HepG2 (cell line): ENCODE results near the gene GPLD1. TPM values are rescaled to one million over a fixed set of nuclear protein-coding genes. Genes with fewer than 3 reads are reported as not detected.

ENCODE experiments used
- ATAC-seq: fragments of 200-7000 bp; cut with Tn5 transposase; 3 replicates; pipeline ENCODE4 v1.9.1; 2020; ENCODE audit warnings: mild to moderate bottlenecking, moderate library complexity
- BruUV-seq: library from RNA; stranded (reverse); fragments of 400-500 nt; replicated peaks from 2 replicates; lab custom pipeline; 2021; lab: Mats Ljungman, UMichigan
- CTCF ChIA-PET: fragments of 300-600 bp; formaldehyde crosslinking; extraction: SDS; loops from one replicate; lab custom pipeline; 2021; ENCODE audit warnings: low total read pairs, inconsistent platforms, low intra/inter-chr PET ratio; lab: Yijun Ruan, JAX
- POLR2A ChIA-PET: fragments of 350-600 bp; sonication (Branson Sonifier 250); formaldehyde crosslinking; loops from one replicate; lab custom pipeline; 2020; ENCODE audit warnings: antibody characterized with exemption, inconsistent platforms; lab: Yijun Ruan, JAX
- DNase-seq: peaks from one replicate; pipeline ENCODE4 v3.0.0-alpha.2; 2015; ENCODE audit warnings: low spot score
- FAIRE-seq: peaks from 3 replicates; lab custom pipeline; 2011; peaks lifted over from hg19 to GRCh38; lab: Jason Lieb, UNC
- H2AFZ ChIP-seq: one replicate; pipeline ENCODE4 v1.6.1; 2011; ENCODE audit warnings: low read length, inconsistent platforms
- H3K27ac ChIP-seq: fragments of 300-600 bp; 3 replicates; pipeline ENCODE4 v1.8.0; 2011; ENCODE audit warnings: mixed run types, mild to moderate bottlenecking, mixed read lengths, low read length, inconsistent platforms; ENCODE audit not compliant: insufficient read depth; ENCODE audit errors: extremely low read length
- H3K27me3 ChIP-seq, 2 experiments: fragments of 200-600 bp in 1 of 2; 2 replicates in 1 of 2; 3 replicates in 1 of 2; pipeline versions ENCODE4 v1.6.0 to v1.8.0; 2011; ENCODE audit warnings: low read length in 2 of 2, mild to moderate bottlenecking in 2 of 2, moderate library complexity in 2 of 2, inconsistent platforms in 1 of 2; ENCODE audit not compliant: insufficient read depth in 2 of 2, control insufficient read depth in 1 of 2
- H3K36me3 ChIP-seq, 2 experiments: fragments of 200-600 bp in 1 of 2; replicated peaks in 1 of 2; 2 replicates in 1 of 2; 3 replicates in 1 of 2; pipeline versions ENCODE4 v1.5.1 to v1.8.0; 2011; ENCODE audit warnings: low read length in 2 of 2, inconsistent platforms in 1 of 2; ENCODE audit not compliant: insufficient read depth in 2 of 2, control insufficient read depth in 1 of 2
- H3K4me1 ChIP-seq: 2 replicates; pipeline ENCODE4 v1.5.1; 2012; ENCODE audit warnings: low read length, inconsistent platforms; ENCODE audit not compliant: insufficient read depth
- H3K4me2 ChIP-seq: 2 replicates; pipeline ENCODE4 v1.6.0; 2011; ENCODE audit warnings: low read depth, low read length, inconsistent platforms
- H3K4me3 ChIP-seq, 3 experiments: fragments of 200-600 bp in 1 of 3; sonication (generic), shearing (Covaris generic) in 1 of 3; replicated peaks in 1 of 3; 2 replicates each; pipeline ENCODE4 v1.5.1; 2011 to 2016; ENCODE audit warnings: low read length in 3 of 3, inconsistent platforms in 2 of 3, low read depth in 2 of 3, mild to moderate bottlenecking in 2 of 3, control low read depth in 1 of 3, mixed read lengths in 1 of 3; ENCODE audit not compliant: insufficient read depth in 1 of 3
- H3K79me2 ChIP-seq: one replicate; pipeline ENCODE4 v1.6.1; 2011; ENCODE audit warnings: low read length, inconsistent platforms; ENCODE audit not compliant: insufficient read depth
- H3K9ac ChIP-seq: 2 replicates; pipeline ENCODE4 v1.6.0; 2011; ENCODE audit warnings: mild to moderate bottlenecking, low read depth, low read length, inconsistent platforms; ENCODE audit not compliant: insufficient read depth
- H3K9me3 ChIP-seq: 2 replicates; pipeline ENCODE4 v1.5.1; 2012; ENCODE audit warnings: mild to moderate bottlenecking, low read length
- H4K20me1 ChIP-seq: 2 replicates; pipeline ENCODE4 v1.6.0; 2011; ENCODE audit warnings: inconsistent platforms, mild to moderate bottlenecking, low read length, moderate library complexity; ENCODE audit not compliant: insufficient read depth
- DNMT3B ChIP-seq: conservative IDR thresholded peaks from 2 replicates; pipeline ENCODE4 v1.6.1; 2016; ENCODE audit warnings: missing biosample characterization, control low read depth
- FOSL2 ChIP-seq: sonication (generic); formaldehyde crosslinking; IDR thresholded peaks from 2 replicates; pipeline ENCODE4 v1.4.0; 2020; ENCODE audit warnings: missing genetic modification reagents
- HMGXB3 ChIP-seq: sonication (generic); formaldehyde crosslinking; IDR thresholded peaks from 2 replicates; pipeline ENCODE4 v1.4.0; 2020; ENCODE audit warnings: missing genetic modification reagents, borderline replicate concordance
- HNRNPK ChIP-seq: fragments of 200-400 bp; formaldehyde crosslinking; IDR thresholded peaks from 2 replicates; pipeline ENCODE4 v1.6.1; 2018; ENCODE audit warnings: low read length, low read depth, moderate library complexity, mild to moderate bottlenecking; ENCODE audit not compliant: poor library complexity, severe bottlenecking
- RFX1 ChIP-seq: fragments of 450-650 bp; IDR thresholded peaks from 2 replicates; pipeline ENCODE4 v1.6.1; 2017
- TCF12 ChIP-seq, 2 experiments: fragments of 450-650 bp in 1 of 2; sonication (generic) in 1 of 2; formaldehyde crosslinking in 1 of 2; IDR thresholded peaks; 2 replicates each; pipeline versions ENCODE4 v1.6.1 to v1.8.0; 2017 to 2022; ENCODE audit warnings: antibody characterized with exemption in 1 of 2, mild to moderate bottlenecking in 1 of 2, missing genetic modification reagents in 1 of 2, moderate library complexity in 1 of 2
- ZFP36L2 ChIP-seq: sonication (generic); formaldehyde crosslinking; IDR thresholded peaks from 2 replicates; pipeline ENCODE4 v1.4.0; 2020; ENCODE audit warnings: missing genetic modification reagents
- ZNF570 ChIP-seq: sonication (generic); formaldehyde crosslinking; IDR thresholded peaks from 2 replicates; pipeline ENCODE4 v1.4.0; 2020; ENCODE audit warnings: mild to moderate bottlenecking, missing genetic modification reagents, borderline replicate concordance
- WGBS: methylation state at CpG from one replicate; pipeline ENCODE4 v1.1.6; 2017; ENCODE audit warnings: low lambda C conversion rate; 5-methylcytosine and 5-hydroxymethylcytosine counted together
- in situ Hi-C: cut with HindIII; loops from 2 replicates; pipeline ENCODE4 v1.10.0; 2017; ENCODE audit warnings: low pct_unique_long_range_greater_than_20kb; ENCODE audit not compliant: extremely low pct_ligation_motif_present
- intact Hi-C: fragments of 100-400 bp; cut with micrococcal nuclease; formaldehyde crosslinking; loops from one replicate; pipeline ENCODE4 v1.10.0; 2022; ENCODE audit not compliant: unreplicated experiment
- polyA plus RNA-seq, 8 experiments: library from polyadenylated mRNA; depleted of rRNA in 3 of 8; stranded (reverse) in 7 of 8; unstranded in 1 of 8; fragments of >200 nt; fragmentation: Illumina TruSeq in 4 of 8; extraction: Trizol in 4 of 8; gene quantifications; 2 replicates each; pipeline versions ENCODE4 v1.2.1 to v1.2.3, GENCODE V29; 2011 to 2016; ENCODE audit warnings: low read depth in 4 of 8, missing spikeins in 1 of 8, mixed read lengths in 1 of 8; ENCODE audit not compliant: insufficient read depth in 1 of 8
- total RNA-seq, 5 experiments: library from RNA; depleted of rRNA; stranded (reverse); fragments of >200 nt; fragmentation: Illumina TruSeq; extraction: Trizol; gene quantifications; 2 replicates each; pipeline ENCODE4 v1.2.3, GENCODE V29; 2016; ENCODE audit warnings: low read depth in 1 of 5

The GPLD1 gene
- total and polyA plus RNA-seq, 2 of the 13 experiments (the other 11 are each of a cell fraction or from before 2014, with no cell fraction given): 6.2 to 7.6 TPM

GRCh38 chr6:24520929-24521546 lies 31.7 kb upstream of the GPLD1 start (continued):
- peak; percentile 48; the same call in 1 of the 2 replicates for TF ChIP-seq FOSL2 (CRISPR knock-in tag)

- in situ Hi-C loops: no loop called here
- ATAC-seq: no peak
Measured at GRCh38 chr6:24517659-24518543, 28.5 kb upstream of the GPLD1 start.

More at GRCh38 chr6:24517659-24518543, 28.5 kb upstream of the GPLD1 start:
- intact Hi-C loops: no loop called here
- no peak overlapping the region for H3K4me2 ChIP-seq
- H2AFZ ChIP-seq: no peak overlapping the region
- ChIA-PET CTCF (no interaction called here), POLR2A (no interaction called here)
- TF ChIP-seq RFX1 (no peak), ZFP36L2 (CRISPR knock-in tag) (no peak), DNMT3B (no peak), ZNF570 (CRISPR knock-in tag) (no peak), HMGXB3 (CRISPR knock-in tag) (no peak), HNRNPK (no peak), TCF12 (IDR thresholded peaks at IDR 0.05) (no peak), TCF12 (CRISPR knock-in tag; IDR thresholded peaks at IDR 0.05) (no peak)
- H3K4me3 ChIP-seq: no peak overlapping the region
- FAIRE-seq: no peak
- no TSS peak for BruUV-seq
- H3K36me3 ChIP-seq: peaks cover 9 to 41% of the 10 kb centered on the region in 2 experiments
- H3K79me2 ChIP-seq: no peaks in the 10 kb centered on the region
- no peaks in the 10 kb centered on the region for H3K9me3 ChIP-seq
- no peak overlapping the region for H3K27ac ChIP-seq
- H3K9ac ChIP-seq: no peak overlapping the region
- H3K27me3 ChIP-seq: no peaks in the 10 kb centered on the region
- no peak for DNase-seq
- no peaks in the 10 kb centered on the region; the same call in 1 of the 2 replicates for H3K4me1 ChIP-seq
- 90% methylated on average over 4 of the region's 4 CpGs for WGBS
- H4K20me1 ChIP-seq: no peaks in the 10 kb centered on the region
